HepG2 (cell line): Measurements from ENCODE around the gene LIME1. TPM values are rescaled to one million over a fixed set of nuclear protein-coding genes. Genes with fewer than 3 reads are reported as not detected.

ENCODE experiments used
- ARID3A ChIP-seq: IDR thresholded peaks from 2 replicates; pipeline ENCODE4 v1.6.1; 2012; ENCODE audit warnings: low read depth, low read length, improper control_type of control experiment
- GABPB1 ChIP-seq: IDR thresholded peaks from 2 replicates; pipeline ENCODE4 v1.6.1; 2016; ENCODE audit warnings: mild to moderate bottlenecking, missing genetic modification reagents, moderate library complexity, missing compliant biosample characterization
- GTF2F1 ChIP-seq: fragments of 150-350 bp; IDR thresholded peaks from 2 replicates; pipeline ENCODE4 v1.6.1; 2014; ENCODE audit warnings: low read length
- HNF4G ChIP-seq, 2 experiments: sonication (generic) in 1 of 2; formaldehyde crosslinking in 1 of 2; IDR thresholded peaks; 2 replicates each; pipeline versions ENCODE4 v1.4.0 to v1.6.1; 2011 to 2020; ENCODE audit warnings: borderline replicate concordance in 2 of 2, low read depth in 2 of 2, mild to moderate bottlenecking in 2 of 2, low read length in 1 of 2, missing genetic modification reagents in 1 of 2, moderate library complexity in 1 of 2
- HNRNPK ChIP-seq: fragments of 200-400 bp; formaldehyde crosslinking; IDR thresholded peaks from 2 replicates; pipeline ENCODE4 v1.6.1; 2018; ENCODE audit warnings: low read length, low read depth, moderate library complexity, mild to moderate bottlenecking; ENCODE audit not compliant: poor library complexity, severe bottlenecking
- IKZF4 ChIP-seq: sonication (generic); formaldehyde crosslinking; IDR thresholded peaks from 2 replicates; pipeline ENCODE4 v1.5.1; 2020; ENCODE audit warnings: borderline replicate concordance, mild to moderate bottlenecking, low read depth, missing genetic modification reagents; ENCODE audit errors: not compliant biosample characterization
- MAF1 ChIP-seq: sonication (generic); formaldehyde crosslinking; IDR thresholded peaks from 2 replicates; pipeline ENCODE4 v1.5.0; 2020; ENCODE audit warnings: missing genetic modification reagents, borderline replicate concordance
- MTF1 ChIP-seq: sonication (generic); formaldehyde crosslinking; IDR thresholded peaks from 2 replicates; pipeline ENCODE4 v1.5.0; 2020; ENCODE audit warnings: missing genetic modification reagents
- MXD3 ChIP-seq: IDR thresholded peaks from 2 replicates; pipeline ENCODE4 v1.6.1; 2016; ENCODE audit warnings: mild to moderate bottlenecking, missing biosample characterization, missing genetic modification reagents
- POLR2AphosphoS2 ChIP-seq: IDR thresholded peaks from 2 replicates; pipeline ENCODE4 v1.6.1; 2011; ENCODE audit warnings: low read depth, low read length, improper control_type of control experiment
- PRMT3 ChIP-seq: sonication (generic); formaldehyde crosslinking; IDR thresholded peaks from 2 replicates; pipeline ENCODE4 v1.8.1; 2022; ENCODE audit warnings: low read depth, mild to moderate bottlenecking, moderate library complexity, missing genetic modification reagents, borderline replicate concordance
- REST ChIP-seq, 2 experiments: IDR thresholded peaks; 2 replicates each; pipeline ENCODE4 v1.6.1; 2011 to 2012; ENCODE audit warnings: low read length in 2 of 2, borderline replicate concordance in 1 of 2, low read depth in 1 of 2, mild to moderate bottlenecking in 1 of 2, moderate library complexity in 1 of 2
- RFXAP ChIP-seq: sonication (generic); formaldehyde crosslinking; IDR thresholded peaks from 2 replicates; pipeline ENCODE4 v1.4.0; 2020; ENCODE audit warnings: missing genetic modification reagents, borderline replicate concordance
- SMAD3 ChIP-seq: sonication (generic); formaldehyde crosslinking; IDR thresholded peaks from 2 replicates; pipeline ENCODE4 v1.4.0; 2020; ENCODE audit warnings: missing genetic modification reagents
- SNAI1 ChIP-seq: sonication (generic); formaldehyde crosslinking; IDR thresholded peaks from 2 replicates; pipeline ENCODE4 v1.5.0; 2020; ENCODE audit warnings: mild to moderate bottlenecking, missing genetic modification reagents, borderline replicate concordance
- SP140L ChIP-seq: sonication (generic); formaldehyde crosslinking; IDR thresholded peaks from 2 replicates; pipeline ENCODE4 v1.4.0; 2020; ENCODE audit warnings: missing genetic modification reagents, borderline replicate concordance
- ZMYM3 ChIP-seq: sonication (generic); formaldehyde crosslinking; IDR thresholded peaks from 2 replicates; pipeline ENCODE4 v1.5.1; 2020; ENCODE audit warnings: mild to moderate bottlenecking, missing genetic modification reagents
- ZNF317 ChIP-seq: sonication (generic); formaldehyde crosslinking; IDR thresholded peaks from 2 replicates; pipeline ENCODE4 v1.5.0; 2020; ENCODE audit warnings: mild to moderate bottlenecking, missing genetic modification reagents
- ZNF512 ChIP-seq: sonication (generic); formaldehyde crosslinking; IDR thresholded peaks from 2 replicates; pipeline ENCODE4 v1.4.0; 2020; ENCODE audit warnings: mild to moderate bottlenecking, missing genetic modification reagents
- ZNF572 ChIP-seq: sonication (generic); formaldehyde crosslinking; IDR thresholded peaks from 2 replicates; pipeline ENCODE4 v1.5.1; 2020; ENCODE audit warnings: mild to moderate bottlenecking, missing genetic modification reagents
- ZSCAN29 ChIP-seq: sonication (generic); formaldehyde crosslinking; conservative IDR thresholded peaks from 2 replicates; pipeline ENCODE4 v1.4.0; 2020; ENCODE audit warnings: mild to moderate bottlenecking, missing genetic modification reagents
- polyA plus RNA-seq, 8 experiments: library from polyadenylated mRNA; depleted of rRNA in 3 of 8; stranded (reverse) in 7 of 8; unstranded in 1 of 8; fragments of >200 nt; fragmentation: Illumina TruSeq in 4 of 8; extraction: Trizol in 4 of 8; gene quantifications; 2 replicates each; pipeline versions ENCODE4 v1.2.1 to v1.2.3, GENCODE V29; 2011 to 2016; ENCODE audit warnings: low read depth in 4 of 8, missing spikeins in 1 of 8, mixed read lengths in 1 of 8; ENCODE audit not compliant: insufficient read depth in 1 of 8
- total RNA-seq, 5 experiments: library from RNA; depleted of rRNA; stranded (reverse); fragments of >200 nt; fragmentation: Illumina TruSeq; extraction: Trizol; gene quantifications; 2 replicates each; pipeline ENCODE4 v1.2.3, GENCODE V29; 2016; ENCODE audit warnings: low read depth in 1 of 5

LIME1 gene
- total and polyA plus RNA-seq, 2 of the 13 experiments (the other 11 are each of a cell fraction or from before 2014, with no cell fraction given): 13.0 to 61.5 TPM

GRCh38 chr20:63735859-63736718, at the start of gene LIME1 (continued):
- TF ChIP-seq HNRNPK (peak; percentile 29), MAF1 (CRISPR knock-in tag) (no peak), ZMYM3 (CRISPR knock-in tag) (no peak), RFXAP (CRISPR knock-in tag) (no peak), GABPB1 (CRISPR knock-in tag) (no peak), HNF4G (IDR thresholded peaks at IDR 0.05; ENCODE audit: borderline replicate concordance, low read depth, low read length) (no peak), HNF4G (CRISPR knock-in tag; IDR thresholded peaks at IDR 0.05; ENCODE audit: borderline replicate concordance, low read depth) (0 out of 2 replicates have a peak, but pooled peaks have one; percentile 10), ARID3A (no peak), ZNF512 (CRISPR knock-in tag) (no peak), SMAD3 (CRISPR knock-in tag) (no peak), PRMT3 (CRISPR knock-in tag) (no peak), SP140L (CRISPR knock-in tag) (no peak), MXD3 (CRISPR knock-in tag) (no peak), REST (IDR thresholded peaks at IDR 0.05; ENCODE audit: borderline replicate concordance in 1 of 2, low read depth in 1 of 2, low read length in 2 of 2) (no peak), ZNF317 (no peak), SNAI1 (CRISPR knock-in tag) (no peak), GTF2F1 (no peak), POLR2AphosphoS2 (peak; percentile 48; the same call in 1 of the 2 replicates), ZNF572 (CRISPR knock-in tag) (0 out of 2 replicates have a peak, but pooled peaks have one; percentile 52), IKZF4 (CRISPR knock-in tag) (no peak), ZSCAN29 (CRISPR knock-in tag) (no peak), MTF1 (CRISPR knock-in tag) (no peak)
